NCI-H345 treated with DMSO at 0.1 percent for 48 hours (cell line): ENCODE results near the gene OR4Q3.
"Not testable (repeated sequence)": the region's sequence is repeated elsewhere in the genome, so short reads cannot be mapped to it uniquely, and the experiment has no call there.

Source experiments
- DNase-seq: peaks from one replicate; lab custom pipeline; 2025; ENCODE audit not compliant: unreplicated experiment; lab: John Stamatoyannopoulos, UW

OR4Q3 gene

DNA sequence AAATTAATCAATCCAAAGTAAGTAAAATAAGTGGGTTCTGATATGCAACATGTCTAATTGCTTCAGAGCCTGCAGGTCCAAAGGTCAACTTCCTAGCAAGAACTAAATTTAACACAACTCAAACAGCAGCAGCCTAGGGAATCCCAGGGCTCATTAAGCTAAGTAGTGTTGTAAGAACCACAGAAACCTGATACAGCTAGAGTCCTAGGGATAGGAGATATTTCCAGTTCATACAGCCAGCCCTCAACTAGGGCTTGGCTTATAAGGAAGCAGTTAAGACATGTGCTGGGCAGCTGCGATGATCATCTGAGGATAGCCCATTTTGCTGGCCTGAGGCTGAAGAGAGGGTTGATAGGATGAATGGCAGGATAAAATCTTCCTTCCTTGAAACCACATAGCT, at the start of gene OR4Q3:
OR4Q3 (plus strand) TSS at position 316 of the 400 bp plus-strand sequence.
- DNase-seq, result no peak

DNA sequence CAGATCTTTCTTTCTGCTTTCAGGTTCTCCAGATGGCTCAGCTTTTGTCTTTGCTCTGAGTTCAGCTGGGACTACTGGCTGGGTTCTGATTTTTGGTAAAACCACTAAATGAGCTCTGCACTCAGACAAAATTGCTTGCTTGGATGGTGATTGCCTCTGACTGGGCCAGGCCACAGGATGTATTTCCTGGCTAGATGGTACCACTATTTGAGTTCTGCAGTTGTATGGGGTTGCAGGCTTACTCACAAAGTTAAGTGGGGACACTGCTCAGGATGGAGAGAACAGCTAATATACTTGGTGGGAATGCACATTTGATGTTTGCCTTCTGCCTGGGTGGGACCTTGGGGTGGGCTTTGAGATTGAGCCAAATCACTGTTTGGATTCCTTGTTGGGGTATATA, 14.0 kb upstream of the OR4Q3 start:
- DNase-seq, result no peak

DNA sequence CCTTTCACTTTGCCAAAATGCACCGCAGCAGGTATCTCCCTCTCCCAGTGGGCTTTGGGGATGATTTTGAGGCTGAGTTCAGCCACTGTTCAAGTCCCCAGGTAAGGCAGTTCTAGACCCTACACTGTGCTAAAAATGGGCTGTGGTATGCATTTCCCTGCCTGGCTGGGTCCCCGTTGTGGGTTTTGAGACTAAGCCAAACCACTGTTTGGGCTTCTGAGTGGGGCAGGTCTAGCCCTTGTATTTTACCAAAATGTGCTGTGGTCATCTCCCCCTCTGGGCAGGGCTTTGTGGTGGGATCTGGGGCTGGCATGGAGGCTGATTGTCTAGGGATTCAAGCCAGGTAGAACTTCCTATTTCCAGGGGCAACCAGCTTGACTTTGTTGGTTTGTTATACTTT, 13.6 kb upstream of the OR4Q3 start:
- no peak for DNase-seq

DNA sequence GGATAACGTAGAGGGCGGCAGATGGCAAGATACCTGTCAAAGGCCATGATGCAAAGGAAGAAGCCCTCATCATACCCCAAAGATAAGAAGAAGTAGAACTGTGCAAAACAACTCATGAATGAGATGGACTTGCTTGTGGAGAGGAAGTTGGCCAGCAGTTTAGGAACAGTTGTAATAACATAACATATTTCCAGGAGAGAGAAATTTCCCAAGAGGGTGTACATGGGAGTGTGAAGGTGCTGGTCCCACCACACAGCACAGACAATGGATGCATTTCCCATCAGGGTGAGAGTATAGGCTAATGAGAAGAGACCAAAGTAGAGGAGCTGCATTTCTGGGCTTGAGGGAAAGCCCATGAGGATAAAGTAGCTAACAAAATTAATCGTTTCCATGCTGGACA, 9.5 kb upstream of the OR4Q3 start:
- DNase-seq, result not testable (repeated sequence)

DNA sequence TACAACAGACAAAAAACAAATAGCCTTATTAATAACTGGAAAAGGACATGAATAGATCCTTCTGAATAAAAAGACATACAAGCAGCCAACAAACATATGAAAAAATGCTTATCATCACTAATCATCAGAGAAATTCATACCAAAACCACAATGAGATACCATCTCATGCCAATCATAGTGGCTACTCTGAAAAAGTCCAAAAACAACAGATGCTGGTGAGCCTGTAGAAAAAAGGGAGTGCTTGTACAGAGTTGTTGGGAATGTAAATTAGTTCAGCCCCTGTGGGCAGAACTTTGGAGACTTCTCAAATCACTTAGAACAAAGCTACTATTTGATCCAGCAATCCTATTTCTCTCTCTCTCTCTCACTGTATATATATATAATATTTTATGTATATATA, 8.9 kb downstream of the OR4Q3 start:
- not testable (repeated sequence) for DNase-seq

DNA sequence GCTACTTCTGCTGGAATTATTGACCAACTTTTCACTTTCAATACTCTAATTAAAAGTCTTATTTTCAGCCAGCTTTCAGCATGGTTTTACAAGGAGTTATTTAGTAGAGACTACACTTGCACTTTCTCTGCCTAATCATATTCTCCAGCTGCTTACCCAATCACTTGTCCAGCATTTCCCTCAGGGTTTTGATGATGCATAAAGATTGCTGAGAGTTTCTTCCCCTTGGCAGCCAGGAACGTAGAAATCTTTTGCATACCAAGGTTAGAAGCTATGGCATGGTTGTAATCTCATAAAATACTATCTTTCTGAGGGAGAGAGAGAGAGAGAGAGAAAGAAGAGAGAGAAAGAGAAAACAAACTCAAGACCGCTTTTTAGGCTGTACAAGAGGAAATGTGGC, 10.8 kb downstream of the OR4Q3 start:
- no peak for DNase-seq

DNA sequence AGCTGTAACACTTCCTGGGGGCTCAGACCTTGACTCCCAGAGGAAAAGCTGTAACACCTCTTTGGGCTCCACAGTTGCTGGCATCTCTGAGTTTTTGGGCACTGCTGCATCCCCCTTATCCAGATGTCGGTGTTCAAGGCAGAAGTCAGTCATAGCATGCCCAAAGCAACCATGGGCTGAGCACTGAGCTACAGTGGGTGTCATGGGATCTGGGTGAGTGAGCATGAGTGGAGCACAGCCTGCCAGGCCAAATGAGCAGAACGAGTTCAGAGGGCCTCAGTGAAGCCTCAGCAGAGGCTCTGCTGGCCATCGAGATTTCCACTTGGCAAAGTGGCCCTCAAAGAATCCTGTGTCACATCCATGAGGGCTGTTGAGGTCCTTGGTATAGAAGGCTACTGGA, 28.1 kb downstream of the OR4Q3 start:
- DNase-seq, result not testable (repeated sequence)

DNA sequence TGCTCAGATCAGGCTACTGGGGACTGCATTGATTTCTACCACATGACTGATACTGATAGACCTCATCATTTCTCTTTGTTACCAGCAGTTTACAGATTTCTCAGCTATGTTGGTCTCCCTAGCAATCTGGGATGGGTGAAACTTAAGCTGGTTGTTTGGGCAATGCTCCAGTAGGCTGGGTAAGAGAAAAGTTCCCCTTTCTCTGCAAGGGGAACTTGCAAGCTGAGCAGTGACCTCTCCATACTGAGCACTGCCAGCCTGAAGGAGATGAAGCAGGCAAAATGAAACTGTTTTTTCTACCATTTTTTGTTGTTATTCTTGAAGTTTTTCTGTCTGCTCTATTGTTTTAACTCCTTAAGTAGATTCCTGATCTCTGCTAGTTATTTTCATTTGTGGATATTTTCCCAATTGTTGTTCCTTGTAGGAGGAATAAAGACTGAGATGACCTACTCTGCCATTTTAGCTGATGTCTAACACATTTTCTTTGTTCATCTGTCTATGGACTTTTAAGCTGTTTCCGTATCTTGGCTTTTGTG, 28.6 kb downstream of the OR4Q3 start:
- no peak for DNase-seq

DNA sequence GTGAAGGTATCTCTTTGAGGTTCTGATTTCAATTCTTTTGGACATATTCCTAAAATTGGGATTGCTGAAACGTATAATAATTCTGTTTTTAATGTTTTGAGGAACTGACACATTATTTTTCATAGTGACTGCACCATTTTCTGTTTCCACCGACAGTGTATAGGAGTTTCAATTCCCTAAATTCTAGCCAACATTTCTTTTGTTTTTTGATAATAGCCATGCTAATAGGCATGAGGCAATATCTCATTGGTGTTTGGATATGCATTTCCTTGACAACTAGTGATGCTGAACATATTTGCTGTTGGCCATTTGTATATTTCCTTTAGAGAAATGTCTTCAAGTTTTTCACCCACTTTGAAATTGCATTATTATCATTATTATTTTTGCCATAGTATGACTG, 29.1 kb downstream of the OR4Q3 start:
- DNase-seq, result not testable (repeated sequence)

DNA sequence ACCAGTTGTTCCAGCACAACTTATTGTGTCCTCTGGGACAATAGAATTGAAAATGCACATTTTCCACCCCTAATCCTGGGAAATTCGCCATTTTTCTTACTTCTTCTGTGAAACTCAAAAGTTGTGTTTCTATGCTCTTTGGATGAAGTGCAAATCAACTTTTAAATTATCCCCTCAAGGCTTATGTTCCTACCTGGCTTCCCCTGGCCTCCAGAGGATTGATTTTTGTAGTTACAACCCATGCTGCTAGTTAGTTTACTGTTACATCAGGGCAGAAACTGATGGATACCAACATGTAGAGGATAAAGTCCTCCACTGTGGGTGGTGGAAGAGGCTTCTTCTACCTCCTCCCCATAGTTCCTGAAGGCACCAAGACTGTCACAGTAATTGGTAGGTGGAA, 29.8 kb downstream of the OR4Q3 start, which contains the start of gene OR4M1:
OR4M1 (plus strand) TSS at position 301 of the 400 bp plus-strand sequence. CDS start 6,819 bp downstream, outside the sequence.
- DNase-seq, result not testable (repeated sequence)

DNA sequence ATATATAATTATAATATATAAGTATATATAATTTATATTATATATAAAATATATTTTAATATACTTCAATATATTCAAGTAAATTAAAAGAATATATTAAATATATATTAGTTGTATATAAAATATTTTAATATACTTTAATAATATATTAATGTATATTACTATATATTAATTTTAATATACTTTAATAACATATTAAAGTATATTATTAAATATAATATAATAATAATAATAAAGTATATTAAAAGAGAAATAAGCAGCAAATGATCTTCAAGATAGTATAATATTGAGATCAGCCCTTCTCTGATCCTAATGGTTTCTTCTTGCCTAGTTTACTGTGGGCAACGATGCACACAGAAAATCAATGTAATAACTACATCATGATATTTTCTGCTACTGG, 32.2 kb downstream of the OR4Q3 start:
- DNase-seq, result no peak

DNA sequence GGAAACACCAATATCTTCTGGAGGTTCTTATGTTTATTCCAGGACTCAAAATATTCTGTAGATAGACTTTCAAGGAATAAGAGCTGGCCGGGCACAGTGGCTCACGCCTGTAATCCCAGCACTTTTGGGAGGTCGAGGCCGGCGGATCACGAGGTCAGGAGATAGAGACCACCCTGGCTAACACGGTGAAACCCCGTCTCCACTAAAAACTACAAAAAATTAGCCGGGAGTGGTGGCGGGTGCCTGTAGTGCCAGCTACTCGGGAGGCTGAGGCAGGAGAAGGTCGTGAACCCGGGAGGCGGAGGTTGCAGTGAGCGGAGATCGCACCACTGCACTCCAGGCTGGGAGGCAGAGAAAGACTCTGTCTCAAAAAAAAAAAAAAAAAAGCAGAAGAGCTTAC, 42.5 kb downstream of the OR4Q3 start:
- DNase-seq, result not testable (repeated sequence)

DNA sequence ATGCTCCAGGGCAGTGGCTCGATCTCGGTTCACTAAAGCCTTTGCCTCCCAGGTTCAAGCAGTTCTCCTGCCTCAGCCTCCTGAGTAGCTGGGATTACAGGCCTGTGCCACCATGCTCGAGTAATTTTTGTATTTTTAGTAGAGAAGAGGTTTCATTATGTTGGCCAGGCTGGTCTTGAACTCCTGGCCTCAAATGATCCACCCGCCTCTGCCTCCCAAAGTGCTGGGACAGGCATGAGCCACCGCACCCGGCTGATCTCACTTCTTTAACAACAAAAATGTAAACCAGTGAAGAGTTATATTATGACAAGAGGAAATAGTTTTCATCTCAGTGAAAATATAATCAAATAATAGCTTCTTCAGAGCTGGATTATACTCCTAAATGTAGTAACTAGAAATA, 43.9 kb downstream of the OR4Q3 start:
- DNase-seq, result not testable (repeated sequence)

DNA sequence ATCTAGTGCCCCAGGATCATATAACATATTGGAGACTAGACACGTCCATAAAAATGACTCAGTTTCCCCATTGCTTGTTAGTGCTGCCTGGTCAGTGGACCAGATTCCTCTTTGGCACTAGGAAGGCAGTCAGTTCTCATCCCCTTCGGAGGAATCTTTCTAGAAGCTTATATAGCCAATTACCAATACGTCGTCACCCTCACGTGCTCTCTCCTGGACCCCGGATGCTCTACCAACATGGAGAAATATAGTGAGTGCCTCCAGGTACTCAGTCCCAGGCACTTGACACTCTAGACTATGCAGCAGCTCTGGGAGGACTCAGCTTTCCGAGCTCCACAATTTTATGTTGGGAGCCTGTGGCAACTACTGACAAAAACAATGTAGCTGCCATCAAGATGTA, 44.8 kb downstream of the OR4Q3 start:
- not testable (repeated sequence) for DNase-seq

DNA sequence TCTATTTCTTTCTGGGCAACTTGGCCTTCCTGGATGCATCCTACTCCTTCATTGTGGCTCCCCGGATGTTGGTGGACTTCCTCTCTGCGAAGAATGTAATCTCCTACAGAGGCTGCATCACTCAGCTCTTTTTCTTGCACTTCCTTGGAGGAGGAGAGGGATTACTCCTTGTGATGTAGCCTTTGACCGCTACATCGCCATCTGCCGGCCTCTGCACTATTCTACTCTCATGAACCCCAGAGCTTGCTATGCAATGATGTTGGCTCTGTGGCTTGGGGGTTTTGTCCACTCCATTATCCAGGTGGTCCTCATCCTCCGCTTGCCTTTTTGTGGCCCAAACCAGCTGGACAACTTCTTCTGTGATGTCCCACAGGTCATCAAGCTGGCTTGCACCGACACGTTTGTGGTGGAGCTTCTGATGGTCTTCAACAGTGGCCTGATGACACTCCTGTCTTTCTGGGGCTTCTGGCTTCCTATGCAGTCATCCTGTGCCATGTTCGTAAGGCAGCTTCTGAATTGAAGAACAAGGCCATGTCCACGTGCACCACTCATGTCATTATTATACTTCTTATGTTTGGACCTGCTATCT, 53.2 kb downstream of the OR4Q3 start:
- DNase-seq, result not testable (repeated sequence)
